Colon (tissue), 2 donors: ENCODE results near the gene FAM90A1.
"Not testable (repeated sequence)": the region's sequence is repeated elsewhere in the genome, so short reads cannot be mapped to it uniquely, and the experiment has no call there.

Experiments used
- FAIRE-seq: peaks from 2 replicates; lab custom pipeline; 2012; peaks lifted over from hg19 to GRCh38; lab: Jason Lieb, UNC
- donor health status: control.
- donor health status: control.

FAM90A1 gene

GRCh38 chr12:8233935-8234495 lies 6.6 kb upstream of the FAM90A1 start:
- not testable (repeated sequence) for FAIRE-seq

DNA sequence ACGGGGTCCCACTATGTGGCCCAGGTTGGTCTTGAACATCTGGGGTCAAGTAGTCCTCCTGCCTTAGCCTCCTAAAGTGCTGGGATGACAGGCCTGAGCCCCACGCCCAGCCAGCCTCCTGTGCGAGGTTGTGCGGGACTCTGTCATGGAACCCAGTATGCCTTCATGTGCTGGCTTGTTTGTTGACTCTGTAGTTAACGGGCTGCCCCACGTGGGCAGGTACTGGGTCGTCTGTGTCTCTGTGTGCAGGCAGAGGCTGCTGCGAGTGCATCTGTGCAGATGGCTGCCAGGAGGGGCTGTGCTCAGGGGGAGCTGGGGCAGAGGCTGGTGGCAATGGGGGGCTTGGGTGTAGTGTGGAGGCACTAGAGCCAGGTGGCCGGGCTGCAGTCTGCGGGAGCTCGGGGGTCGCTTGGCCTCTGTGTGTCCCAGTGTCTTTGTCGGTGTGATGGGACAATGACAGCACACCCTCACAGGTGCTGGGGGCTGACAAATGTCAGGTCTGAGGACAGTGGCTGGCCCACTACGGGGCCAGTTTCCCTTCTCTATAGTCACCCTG lies 6.0 kb upstream of the FAM90A1 start:
- not testable (repeated sequence) for FAIRE-seq

DNA sequence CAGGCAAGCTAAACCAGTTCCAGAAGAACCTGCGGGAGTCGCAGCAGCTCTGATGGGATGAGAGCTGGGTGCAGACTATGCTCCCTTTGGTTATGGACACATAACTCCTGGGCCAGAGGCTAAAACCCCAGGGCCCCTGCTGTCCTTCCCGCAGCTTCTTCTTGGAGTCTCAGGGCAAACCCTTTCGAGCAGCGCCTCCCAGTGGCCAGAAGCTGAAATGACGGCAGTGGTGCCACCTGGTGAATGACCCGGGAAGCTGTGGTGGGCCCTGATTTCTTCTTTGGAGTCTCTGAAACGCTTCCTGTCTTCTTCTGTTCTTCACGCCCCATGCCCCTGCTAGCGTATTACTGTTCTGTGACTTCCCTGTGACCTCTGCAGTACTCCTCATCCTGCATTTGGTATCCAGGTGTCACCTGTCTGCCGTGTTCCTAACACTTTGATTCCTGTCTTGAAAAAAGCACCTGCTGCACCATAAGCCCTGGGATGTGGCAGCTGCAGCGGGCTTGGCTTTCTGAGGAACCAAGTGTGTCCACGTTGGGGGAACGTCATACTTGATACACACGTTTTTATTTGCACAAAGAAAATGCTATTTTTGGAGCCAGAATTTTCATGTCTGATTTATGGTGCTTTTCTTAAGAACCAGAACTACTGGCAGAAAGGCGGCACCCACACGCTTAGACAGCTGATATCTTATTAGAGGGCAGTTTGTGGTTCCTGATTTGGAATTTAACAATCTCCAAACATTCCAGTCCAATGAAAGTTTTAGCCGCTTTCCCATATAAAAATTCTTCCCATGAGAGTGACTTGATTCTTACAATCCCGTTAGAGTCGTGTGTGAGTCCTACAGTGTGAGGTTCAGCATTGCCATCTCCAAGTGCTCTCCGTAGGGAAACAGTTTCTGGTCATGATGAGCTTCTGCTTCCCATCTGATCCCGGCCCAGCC lies 4.5 kb upstream of the FAM90A1 start:
- not testable (repeated sequence) for FAIRE-seq

DNA sequence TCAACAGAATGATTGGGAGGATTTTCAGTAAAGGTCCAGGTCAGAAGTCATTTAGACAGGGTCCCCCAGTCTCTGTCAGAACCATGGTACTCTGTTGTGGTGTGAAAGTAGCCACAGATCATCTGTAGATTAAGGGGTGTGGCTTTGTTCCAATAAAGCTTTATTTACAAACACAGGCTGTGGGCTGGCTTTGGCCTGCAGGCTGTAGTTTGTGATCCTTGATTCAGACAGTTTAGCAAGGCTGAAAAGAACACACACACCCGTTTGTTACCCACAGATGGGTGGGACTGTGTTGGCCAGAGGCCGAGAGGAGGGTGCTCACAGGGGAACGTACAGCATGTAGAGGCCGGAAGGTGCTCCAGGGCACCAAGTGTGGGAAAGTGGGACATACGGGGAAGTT lies 3.6 kb upstream of the FAM90A1 start:
- FAIRE-seq = not testable (repeated sequence)

- FAIRE-seq = not testable (repeated sequence)
These were observed 2.1 kb upstream of the FAM90A1 start for GRCh38 chr12:8229486-8229885.

DNA sequence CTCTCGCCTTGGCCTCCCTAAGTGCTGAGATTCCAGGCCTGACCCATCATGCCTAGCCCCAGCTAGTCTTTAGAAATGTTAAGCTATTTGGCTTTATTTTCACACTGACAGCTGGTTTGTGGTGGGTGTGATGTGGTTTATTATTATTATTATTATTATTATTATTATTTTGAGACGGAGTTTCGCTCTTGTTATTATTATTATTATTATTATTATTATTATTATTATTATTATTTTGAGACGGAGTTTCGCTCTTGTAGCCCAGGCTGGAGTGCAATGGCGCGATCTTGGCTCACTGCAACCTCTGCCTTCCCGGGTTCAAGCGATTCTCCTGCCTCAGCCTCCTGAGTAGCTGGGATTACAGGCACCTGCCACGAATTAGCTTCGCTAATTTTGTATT lies 1.2 kb upstream of the FAM90A1 start:
- not testable (repeated sequence) for FAIRE-seq

DNA sequence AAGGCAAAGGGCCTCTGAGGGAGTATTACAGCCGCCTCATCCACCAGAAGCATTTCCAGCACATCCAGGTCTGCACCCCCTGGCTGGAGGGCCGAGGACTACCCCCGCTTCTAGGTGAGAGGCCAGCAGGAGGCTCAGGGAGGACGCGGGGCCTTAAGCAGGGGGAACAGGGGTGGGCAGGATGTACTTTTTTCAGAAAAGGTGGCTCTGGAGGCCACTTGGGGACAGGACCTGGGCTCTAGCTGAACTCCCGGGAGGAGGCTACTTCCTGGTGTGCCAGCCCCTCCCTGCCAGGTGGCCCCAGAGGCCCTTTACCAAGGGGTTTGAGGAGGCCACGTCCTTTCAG lies 287 bp upstream of the FAM90A1 start:
- FAIRE-seq = not testable (repeated sequence)

DNA sequence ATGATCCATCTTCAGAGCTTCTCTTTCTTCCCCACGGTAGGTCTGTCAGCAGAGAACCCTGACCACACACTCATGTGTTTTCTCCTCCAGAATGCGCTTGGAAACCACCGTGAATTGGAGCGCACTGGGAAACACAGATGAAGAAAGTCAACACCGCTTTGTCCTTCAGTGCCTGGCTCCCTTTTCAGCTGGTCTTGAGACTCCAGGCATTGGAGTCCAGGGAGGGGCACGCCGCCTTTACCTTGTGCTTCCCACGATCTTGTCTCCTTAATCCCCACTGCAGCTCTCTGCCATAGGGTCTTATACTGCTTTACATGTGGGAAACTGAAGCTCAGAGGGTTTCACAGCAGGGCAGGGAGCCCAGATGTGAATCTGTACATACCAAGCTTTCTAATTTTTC lies 1.1 kb downstream of the FAM90A1 start:
- no peak for FAIRE-seq

DNA sequence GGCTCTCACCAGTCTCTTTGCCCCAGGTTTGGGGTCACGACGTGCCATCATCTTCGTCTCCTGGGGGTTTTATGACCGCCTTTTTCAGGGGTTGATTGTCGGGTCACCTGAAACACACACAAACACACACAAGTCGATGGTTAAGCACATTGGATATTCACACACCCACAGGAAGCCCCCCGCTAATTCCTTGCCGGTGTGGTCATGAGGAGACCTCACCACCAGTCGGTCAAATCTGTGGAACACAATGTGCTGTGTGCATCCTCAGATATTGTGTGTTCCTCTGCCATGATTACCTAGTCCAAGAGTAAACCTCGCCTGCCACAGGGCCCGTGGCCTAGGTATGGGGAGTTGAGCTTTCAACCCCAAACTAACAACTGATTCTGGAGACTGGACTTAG lies 2.6 kb downstream of the FAM90A1 start:
- not testable (repeated sequence) for FAIRE-seq

- FAIRE-seq = not testable (repeated sequence)
These were observed 3.8 kb downstream of the FAM90A1 start for GRCh38 chr12:8223646-8224045.

DNA sequence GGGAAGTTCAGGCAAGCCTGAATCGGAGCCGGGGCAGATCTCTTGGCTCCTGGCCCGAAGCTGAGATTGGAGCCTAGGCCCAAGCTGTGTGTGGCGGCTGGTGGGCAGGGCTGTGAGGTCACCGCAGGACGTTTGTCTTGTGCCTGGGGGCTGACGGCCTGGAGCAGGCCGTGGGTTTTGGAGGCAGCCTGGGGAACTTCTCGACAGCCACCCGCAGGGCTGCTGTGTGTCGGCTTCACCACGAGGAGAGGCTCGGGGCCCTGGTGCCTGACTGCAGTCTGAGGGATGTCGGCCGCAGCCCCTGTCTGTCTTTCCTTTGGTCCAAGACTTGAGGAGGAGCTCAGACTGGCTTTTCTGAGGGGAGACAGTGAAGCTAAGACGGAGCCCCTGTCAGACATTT lies 5.1 kb downstream of the FAM90A1 start:
- FAIRE-seq = not testable (repeated sequence)

- not testable (repeated sequence) for FAIRE-seq
These were observed 5.6 kb downstream of the FAM90A1 start for GRCh38 chr12:8221844-8222243.

DNA sequence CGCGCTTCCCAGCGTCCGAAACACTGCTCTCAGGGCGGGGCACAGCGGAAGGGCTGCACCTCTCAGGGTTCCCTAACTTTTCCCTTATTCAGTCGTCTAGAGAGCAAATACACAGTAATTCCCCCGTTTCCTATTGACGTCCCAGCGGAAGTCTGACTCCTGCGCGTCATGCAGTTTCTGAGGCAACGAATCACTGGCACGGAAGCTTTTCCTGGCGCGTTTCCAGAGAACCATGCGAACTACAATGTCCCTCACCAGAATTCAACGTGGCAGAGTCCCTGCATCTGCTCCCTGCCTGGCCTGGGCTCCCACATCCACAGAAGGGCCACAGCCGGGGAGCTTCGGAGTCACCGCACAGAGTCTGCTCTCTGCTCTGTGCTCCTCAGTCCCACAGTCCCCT lies 6.0 kb downstream of the FAM90A1 start:
- FAIRE-seq = not testable (repeated sequence)

DNA sequence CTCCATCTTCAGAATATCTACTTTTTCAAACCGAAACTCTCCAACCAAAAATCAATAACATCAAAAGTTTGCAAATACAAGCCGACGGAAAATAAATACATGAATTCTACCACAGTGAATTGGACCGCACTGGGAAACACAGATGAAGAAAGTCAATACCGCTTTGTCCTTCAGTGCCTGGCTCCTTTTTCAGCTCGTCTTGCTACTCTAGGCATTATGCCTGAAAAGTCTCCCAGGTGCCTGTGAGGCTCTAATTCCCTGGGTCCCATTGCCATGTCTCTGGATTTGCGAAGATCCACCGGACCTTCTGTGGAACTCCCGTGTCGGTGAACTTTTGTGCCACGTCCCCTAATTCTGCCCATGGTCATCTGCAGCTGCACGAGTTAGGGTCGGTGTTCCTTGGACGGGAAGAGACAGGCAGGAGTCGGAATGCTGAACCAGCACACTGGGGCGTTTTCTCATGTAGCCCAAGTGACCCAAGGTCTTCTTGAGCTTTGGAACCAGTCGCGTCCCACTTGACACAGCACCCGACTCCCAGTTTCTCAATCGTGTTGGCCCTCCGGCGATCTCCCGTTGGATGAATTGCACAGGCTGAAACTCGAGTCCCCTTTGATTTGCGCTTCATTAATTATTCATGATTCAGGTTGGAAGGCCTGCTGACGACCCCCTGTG lies 8.6 kb downstream of the FAM90A1 start:
- not testable (repeated sequence) for FAIRE-seq

- not testable (repeated sequence) for FAIRE-seq
These were observed 29.6 kb downstream of the FAM90A1 start for GRCh38 chr12:8197685-8198308.

DNA sequence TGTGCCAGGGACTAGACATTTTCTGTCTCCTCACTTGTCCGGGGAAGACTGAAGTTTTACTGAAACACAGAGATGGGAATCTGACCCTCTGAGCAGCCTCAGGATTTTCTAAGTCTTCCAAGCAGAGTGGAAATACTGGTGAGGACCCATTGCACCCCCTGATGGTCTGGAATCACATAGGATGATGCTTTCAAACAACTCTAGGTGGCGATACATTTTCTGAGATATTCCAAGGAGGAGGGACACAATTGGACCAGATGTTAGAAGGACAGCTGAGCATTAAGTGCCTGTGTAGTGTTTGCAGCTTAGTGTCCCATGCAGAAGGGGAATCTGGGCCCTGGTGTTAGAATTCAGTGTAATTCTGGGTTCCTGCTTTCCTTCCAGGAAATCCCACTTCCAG lies 39.3 kb downstream of the FAM90A1 start:
- FAIRE-seq = not testable (repeated sequence)

DNA sequence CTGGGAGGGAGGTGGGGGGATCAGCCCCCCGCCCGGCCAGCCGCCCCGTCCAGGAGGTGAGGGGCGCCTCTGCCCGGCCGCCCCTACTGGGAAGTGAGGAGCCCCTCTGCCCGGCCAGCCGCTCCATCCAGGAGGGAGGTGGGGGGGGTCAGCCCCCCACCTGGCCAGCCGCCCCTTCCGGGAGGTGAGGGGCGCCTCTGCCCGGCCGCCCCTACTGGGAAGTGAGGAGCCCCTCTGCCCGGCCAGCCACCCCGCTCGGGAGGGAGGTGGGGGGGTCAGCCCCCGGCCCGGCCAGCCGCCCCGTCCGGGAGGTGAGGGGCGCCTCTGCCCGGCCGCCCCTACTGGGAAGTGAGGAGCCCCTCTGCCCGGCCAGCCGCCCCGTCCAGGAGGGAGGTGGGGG lies 43.2 kb downstream of the FAM90A1 start:
- not testable (repeated sequence) for FAIRE-seq

DNA sequence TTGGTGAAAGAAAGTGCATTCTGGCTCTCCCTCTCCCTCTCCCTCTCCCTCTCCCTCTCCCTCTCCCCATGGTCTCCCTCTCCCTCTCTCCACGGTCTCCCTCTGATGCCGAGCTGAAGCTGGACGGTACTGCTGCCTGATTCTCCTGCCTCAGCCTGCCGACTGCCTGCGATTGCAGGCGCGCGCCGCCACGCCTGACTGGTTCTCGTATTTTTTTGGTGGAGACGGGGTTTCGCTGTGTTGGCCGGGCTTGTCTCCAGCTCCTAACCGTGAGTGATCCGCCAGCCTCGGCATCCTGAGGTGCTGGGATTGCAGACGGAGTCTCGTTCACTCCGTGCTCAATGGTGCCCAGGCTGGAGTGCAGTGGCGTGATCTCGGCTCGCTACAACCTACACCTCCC lies 44.1 kb downstream of the FAM90A1 start:
- FAIRE-seq = not testable (repeated sequence)

GRCh38 chr12:8182923-8183322 lies 44.5 kb downstream of the FAM90A1 start:
- FAIRE-seq = not testable (repeated sequence)

DNA sequence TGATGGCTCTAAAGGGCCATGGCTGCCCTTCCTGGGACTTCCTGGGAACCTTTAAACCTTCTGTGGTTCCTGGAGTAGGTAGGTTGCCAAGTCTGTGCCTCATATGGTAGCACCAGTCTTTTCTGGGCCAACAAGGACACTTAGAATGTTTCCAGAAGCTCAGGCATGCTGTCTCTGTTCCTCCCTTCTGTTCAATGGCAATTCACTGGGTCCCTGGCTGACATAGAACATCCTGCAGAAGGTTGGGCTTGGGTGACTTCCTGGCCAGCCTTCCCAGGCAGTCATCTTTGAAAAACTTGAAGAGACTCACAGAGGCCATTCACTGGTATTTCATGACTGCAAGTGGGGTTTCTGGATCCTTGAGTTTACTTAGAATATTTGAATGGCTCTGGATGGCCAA lies 46.1 kb downstream of the FAM90A1 start:
- not testable (repeated sequence) for FAIRE-seq

- FAIRE-seq = not testable (repeated sequence)
These were observed 47.3 kb downstream of the FAM90A1 start for GRCh38 chr12:8179989-8180585.

DNA sequence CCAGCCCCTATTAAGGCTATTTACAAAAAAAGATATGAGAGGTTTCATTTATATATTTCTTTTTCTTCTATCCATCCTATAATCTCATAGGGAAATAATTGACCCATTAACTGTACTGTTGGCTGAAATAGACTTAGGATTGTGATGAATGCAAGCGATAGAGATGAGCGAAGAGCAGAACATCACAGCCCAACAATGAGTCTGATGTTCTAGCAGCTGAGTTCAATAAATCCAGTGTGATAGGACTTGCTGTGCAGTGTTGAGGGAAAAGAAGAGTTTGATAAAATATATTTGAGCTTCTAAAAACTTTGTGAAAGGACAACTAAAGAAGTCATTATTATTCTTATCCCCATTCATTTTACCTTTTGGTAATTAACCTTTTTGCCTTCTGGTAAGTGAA lies 54.5 kb downstream of the FAM90A1 start:
- FAIRE-seq = not testable (repeated sequence)
